Suprapubic skin (tissue), 4 donors: ENCODE data around the gene LUC7L.

Experiments
- CTCF ChIP-seq, 2 donors: fragments of 200-600 bp in 1 of 2; fragments of 450-650 bp in 1 of 2; sonication (generic) in 1 of 2; IDR thresholded peaks; one replicate each; pipeline ENCODE4 v1.5.1; 2016 to 2019; ENCODE audit warnings: antibody characterized with exemption in 2 of 2, mild to moderate bottlenecking in 1 of 2, moderate library complexity in 1 of 2
- EP300 ChIP-seq: sonication (generic); formaldehyde crosslinking; IDR thresholded peaks from one replicate; pipeline ENCODE4 v1.6.1; 2017; ENCODE audit warnings: antibody characterized with exemption
- POLR2A ChIP-seq, 2 donors: fragments of 450-650 bp; IDR thresholded peaks; one replicate each; pipeline ENCODE4 v1.6.1; 2017; ENCODE audit warnings: antibody characterized with exemption in 2 of 2, mild to moderate bottlenecking in 2 of 2, moderate library complexity in 2 of 2
- POLR2AphosphoS5 ChIP-seq, 3 donors: sonication (generic); formaldehyde crosslinking; IDR thresholded peaks; one replicate each; pipeline ENCODE4 v1.6.1; 2017; ENCODE audit warnings: antibody characterized with exemption in 3 of 3

DNA sequence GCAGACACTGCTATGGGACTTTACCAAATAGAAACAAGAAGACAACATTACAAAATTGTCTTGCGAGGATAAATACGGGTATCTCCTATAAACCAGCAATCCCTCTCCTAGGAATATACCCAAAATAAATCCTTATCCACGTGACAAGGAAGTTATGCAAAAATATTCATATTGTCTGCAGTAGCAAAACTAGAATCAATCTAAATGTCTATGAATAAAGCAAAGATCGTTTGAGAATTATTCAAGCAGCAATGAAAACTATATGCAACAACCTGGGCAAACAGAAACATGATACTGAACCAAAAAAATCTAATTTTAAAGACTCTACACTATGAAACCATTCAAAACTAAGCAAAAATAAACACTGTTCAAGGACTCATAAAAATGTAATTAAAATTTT lies 9.2 kb downstream of the LUC7L start:
- TF ChIP-seq CTCF (IDR thresholded peaks at IDR 0.05) (no peak), POLR2A (IDR thresholded peaks at IDR 0.05) (no peak), EP300 (no peak), POLR2AphosphoS5 (IDR thresholded peaks at IDR 0.05) (no peak)
